Lung (tissue), 12 donors: Measurements from ENCODE around the gene AK8. TPM values are rescaled to one million over a fixed set of nuclear protein-coding genes. Genes with fewer than 3 reads are reported as not detected.

Source experiments
- ATAC-seq: fragments of 200-7000 bp; cut with Tn5 transposase; one replicate; pipeline ENCODE4 v1.9.1; 2020; ENCODE audit warnings: moderate number of reproducible peaks; ENCODE audit not compliant: insufficient read depth, low FRiP score
- DNase-seq, 3 donors: peaks; one replicate each; pipeline ENCODE4 v3.0.0-alpha.2; 2013 to 2017
- H3K27ac ChIP-seq, 2 donors: one replicate each; pipeline ENCODE4 v1.5.1; 2013; ENCODE audit warnings: mild to moderate bottlenecking in 2 of 2, moderate library complexity in 2 of 2, control low read depth in 1 of 2, inconsistent platforms in 1 of 2, low read depth in 1 of 2, low read length in 1 of 2
- H3K27me3 ChIP-seq, 3 donors: one replicate each; pipeline ENCODE4 v1.5.1; 2013; ENCODE audit warnings: low read length in 2 of 3; ENCODE audit not compliant: control insufficient read depth in 3 of 3, insufficient read depth in 3 of 3
- H3K36me3 ChIP-seq, 4 donors: one replicate each; pipeline ENCODE4 v1.5.1; 2013; ENCODE audit warnings: low read length in 4 of 4, mild to moderate bottlenecking in 1 of 4, moderate library complexity in 1 of 4; ENCODE audit not compliant: control insufficient read depth in 4 of 4, insufficient read depth in 4 of 4
- H3K4me1 ChIP-seq, 5 donors: one replicate each; pipeline ENCODE4 v1.5.1; 2013; ENCODE audit warnings: low read length in 5 of 5, mild to moderate bottlenecking in 2 of 5, moderate library complexity in 1 of 5; ENCODE audit not compliant: control insufficient read depth in 5 of 5, insufficient read depth in 5 of 5
- H3K4me3 ChIP-seq: one replicate; pipeline ENCODE4 v1.5.1; 2013; ENCODE audit warnings: mild to moderate bottlenecking, control low read depth, moderate library complexity
- H3K9ac ChIP-seq, 2 donors: one replicate each; pipeline ENCODE4 v1.5.1; 2013; ENCODE audit warnings: low read length in 2 of 2, control low read depth in 1 of 2; ENCODE audit not compliant: insufficient read depth in 1 of 2
- H3K9me3 ChIP-seq, 4 donors: one replicate each; pipeline ENCODE4 v1.5.1; 2013; ENCODE audit warnings: low read length in 3 of 4, mild to moderate bottlenecking in 1 of 4, moderate library complexity in 1 of 4; ENCODE audit not compliant: control insufficient read depth in 4 of 4, insufficient read depth in 3 of 4
- WGBS, 2 donors: extraction: QIAGEN DNeasy Blood & Tissue Kit; methylation state at CpG; one replicate each; pipeline ENCODE4 v1.1.7; 2013; 5-methylcytosine and 5-hydroxymethylcytosine counted together
- polyA plus RNA-seq, 2 donors: library from polyadenylated mRNA; stranded (reverse); fragments of 200-250 nt; gene quantifications; one replicate each; pipeline ENCODE4 v1.2.1, GENCODE V29; 2013
- total RNA-seq, 2 donors: library from RNA; depleted of rRNA in 1 of 2; stranded (reverse); fragments of >200 nt in 1 of 2; gene quantifications; one replicate each; pipeline ENCODE4 v1.2.1, GENCODE V29; 2014 to 2021
- TF ChIP-seq, protein P1 (sequence below): IDR thresholded peaks from 2 replicates; pipeline ENCODE4 v1.5.1; 2012; ENCODE audit warnings: mild to moderate bottlenecking; ENCODE audit errors: control extremely low read depth, extremely low read depth
- donor health status: control.
- donor health status: control.
- donor health status: Bipolar disorder and iron deficiency.
- donor health status: healthy.
- donor health status: DM: yes; HTN: yes; CAD: no.

The AK8 gene
- total and polyA plus RNA-seq, 4 donors = 1.9 to 10.6 (median 3.7) TPM

DNA sequence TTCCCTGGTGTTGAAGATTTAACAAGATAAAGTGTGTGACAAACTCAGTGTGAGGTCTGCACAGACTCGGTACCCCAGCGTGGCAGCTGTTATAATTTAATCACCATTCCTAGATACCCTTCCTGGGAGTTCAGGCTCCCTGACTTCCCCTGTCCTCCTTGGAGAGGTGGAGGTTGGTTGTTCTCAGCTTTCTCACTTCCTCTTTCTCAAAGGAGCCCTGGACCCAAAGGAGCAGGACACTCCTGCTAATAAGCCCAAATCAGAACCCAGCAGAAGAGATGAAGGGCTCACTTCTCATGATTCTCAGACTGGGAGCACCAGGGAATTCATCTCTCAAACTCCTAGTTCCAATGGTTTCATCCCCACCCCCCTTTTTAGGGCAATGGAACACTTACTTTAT, 149.6 kb downstream of the AK8 start:
- no peak overlapping the region for H3K4me3 ChIP-seq

DNA sequence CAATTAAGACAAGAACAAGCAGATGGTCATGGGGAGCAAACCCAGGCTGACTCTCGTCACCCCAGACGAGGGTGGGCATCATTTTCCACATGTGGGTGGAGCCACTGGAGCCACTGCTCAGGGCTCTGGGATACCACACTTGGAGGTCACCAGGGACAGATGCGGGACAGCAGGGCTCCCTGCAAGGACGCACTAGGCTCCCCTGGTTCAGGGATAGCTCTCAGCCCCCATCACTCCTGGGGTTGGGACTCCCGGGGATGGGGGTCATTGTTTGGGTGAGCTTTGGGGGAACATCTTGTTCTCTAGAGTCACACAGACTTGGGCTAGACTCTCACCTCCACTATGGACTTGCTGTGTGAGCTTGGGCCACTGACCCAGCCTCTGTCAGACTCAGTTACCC, 150.0 kb downstream of the AK8 start:
- WGBS, 2 donors = 84 to 86% methylated on average over 5 of the region's 5 CpGs
- H3K4me1 ChIP-seq = peaks cover 0 to 5% (median 0%) of the 10 kb centered on the region in 5 donors
- no peaks in the 10 kb centered on the region for H3K36me3 ChIP-seq
- TF ChIP-seq, protein P1, sequence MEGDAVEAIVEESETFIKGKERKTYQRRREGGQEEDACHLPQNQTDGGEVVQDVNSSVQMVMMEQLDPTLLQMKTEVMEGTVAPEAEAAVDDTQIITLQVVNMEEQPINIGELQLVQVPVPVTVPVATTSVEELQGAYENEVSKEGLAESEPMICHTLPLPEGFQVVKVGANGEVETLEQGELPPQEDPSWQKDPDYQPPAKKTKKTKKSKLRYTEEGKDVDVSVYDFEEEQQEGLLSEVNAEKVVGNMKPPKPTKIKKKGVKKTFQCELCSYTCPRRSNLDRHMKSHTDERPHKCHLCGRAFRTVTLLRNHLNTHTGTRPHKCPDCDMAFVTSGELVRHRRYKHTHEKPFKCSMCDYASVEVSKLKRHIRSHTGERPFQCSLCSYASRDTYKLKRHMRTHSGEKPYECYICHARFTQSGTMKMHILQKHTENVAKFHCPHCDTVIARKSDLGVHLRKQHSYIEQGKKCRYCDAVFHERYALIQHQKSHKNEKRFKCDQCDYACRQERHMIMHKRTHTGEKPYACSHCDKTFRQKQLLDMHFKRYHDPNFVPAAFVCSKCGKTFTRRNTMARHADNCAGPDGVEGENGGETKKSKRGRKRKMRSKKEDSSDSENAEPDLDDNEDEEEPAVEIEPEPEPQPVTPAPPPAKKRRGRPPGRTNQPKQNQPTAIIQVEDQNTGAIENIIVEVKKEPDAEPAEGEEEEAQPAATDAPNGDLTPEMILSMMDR = no peak
- peaks cover 0 to 3% (median 0%) of the 10 kb centered on the region in 3 donors for H3K27me3 ChIP-seq
- DNase-seq = no peak
- H3K27ac ChIP-seq = no peak overlapping the region
- H3K9me3 ChIP-seq = no peaks in the 10 kb centered on the region
- no peak for ATAC-seq
- H3K9ac ChIP-seq = no peak overlapping the region
- H3K4me3 ChIP-seq = no peak overlapping the region

More for the DNA sequence above, 149.6 kb downstream of the AK8 start:
- H3K4me1 ChIP-seq = peaks cover 0 to 8% (median 0%) of the 10 kb centered on the region in 5 donors
- TF ChIP-seq, protein P1 = no peak
- no peak for DNase-seq
- peaks cover 0 to 3% (median 0%) of the 10 kb centered on the region in 3 donors for H3K27me3 ChIP-seq
- no peaks in the 10 kb centered on the region for H3K36me3 ChIP-seq
- no peak for ATAC-seq
- no peak overlapping the region for H3K27ac ChIP-seq
- WGBS, 2 donors = 75 to 87% methylated on average over 2 of the region's 2 CpGs
- no peaks in the 10 kb centered on the region for H3K9me3 ChIP-seq
- H3K9ac ChIP-seq = no peak overlapping the region

DNA sequence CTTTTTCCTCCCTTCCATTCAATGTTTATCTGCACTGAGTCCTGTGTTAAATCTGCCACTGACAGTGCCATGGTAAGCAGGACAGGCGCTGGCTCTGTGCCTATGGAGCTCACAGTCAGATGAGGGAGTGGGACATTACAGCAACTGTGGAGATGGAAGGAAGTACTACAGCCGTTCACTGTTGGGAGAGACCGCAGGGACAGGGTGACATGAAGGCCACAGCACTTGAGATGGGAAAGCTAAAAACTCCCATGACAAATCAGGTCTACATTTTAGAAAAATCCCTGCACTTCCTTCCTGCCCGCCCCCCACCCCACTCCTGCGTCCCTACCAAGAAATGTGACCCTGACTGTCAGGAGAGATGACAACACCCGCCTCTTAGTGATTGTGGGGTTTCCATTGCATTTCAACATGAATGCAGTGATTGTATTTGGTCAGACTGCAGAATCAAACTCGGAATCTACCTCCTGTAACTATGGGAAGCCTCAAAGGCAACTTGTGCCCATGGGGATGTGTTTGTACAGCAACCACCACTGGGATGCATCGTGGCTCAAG, 151.4 kb downstream of the AK8 start:
- Histone ChIP-seq H3K4me1 (no peaks in the 10 kb centered on the region), H3K27ac (no peak overlapping the region), H3K9ac (no peak overlapping the region), H3K4me3 (no peak overlapping the region), H3K9me3 (peaks cover 0 to 2% (median 0%) of the 10 kb centered on the region in 4 donors), H3K36me3 (no peaks in the 10 kb centered on the region), H3K27me3 (peaks cover 0 to 3% (median 0%) of the 10 kb centered on the region in 3 donors)
- ATAC-seq (no peak), DNase-seq (no peak)
- TF ChIP-seq, protein P1 = no peak
- WGBS, 2 donors = 75 to 77% methylated on average over 8 of the region's 8 CpGs

DNA sequence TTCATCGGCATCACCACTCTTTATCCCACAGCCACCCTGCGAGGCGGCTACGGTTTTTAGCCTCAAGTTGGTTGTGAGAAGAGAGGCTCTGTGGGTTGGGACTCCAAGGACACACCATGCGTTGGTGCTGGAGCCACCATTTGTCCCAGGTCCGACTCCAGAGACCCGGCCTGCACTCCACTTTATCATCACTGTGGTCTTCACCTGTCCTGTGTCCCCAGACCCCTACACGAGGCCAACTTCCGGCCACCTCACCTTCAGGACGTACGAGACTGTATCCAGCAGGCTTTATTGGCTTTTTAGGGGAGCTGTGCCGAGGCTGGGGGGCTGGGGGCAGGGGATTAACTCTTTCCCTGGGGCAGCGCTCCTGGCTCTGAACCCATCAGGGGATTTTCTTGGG, 152.8 kb downstream of the AK8 start:
- DNase-seq (no peak), ATAC-seq (no peak)
- Histone ChIP-seq H3K9ac (no peak overlapping the region), H3K36me3 (no peaks in the 10 kb centered on the region), H3K27ac (no peak overlapping the region), H3K4me1 (no peaks in the 10 kb centered on the region), H3K4me3 (no peak overlapping the region), H3K27me3 (peaks cover 0 to 3% (median 0%) of the 10 kb centered on the region in 3 donors), H3K9me3 (peaks cover 0 to 2% (median 0%) of the 10 kb centered on the region in 4 donors)
- TF ChIP-seq, protein P1 = no peak
- 93 to 96% methylated on average over 13 of the region's 13 CpGs for whole genome bisulfite sequencing, 2 donors
